ENCODE data around the gene USP25.

DNA sequence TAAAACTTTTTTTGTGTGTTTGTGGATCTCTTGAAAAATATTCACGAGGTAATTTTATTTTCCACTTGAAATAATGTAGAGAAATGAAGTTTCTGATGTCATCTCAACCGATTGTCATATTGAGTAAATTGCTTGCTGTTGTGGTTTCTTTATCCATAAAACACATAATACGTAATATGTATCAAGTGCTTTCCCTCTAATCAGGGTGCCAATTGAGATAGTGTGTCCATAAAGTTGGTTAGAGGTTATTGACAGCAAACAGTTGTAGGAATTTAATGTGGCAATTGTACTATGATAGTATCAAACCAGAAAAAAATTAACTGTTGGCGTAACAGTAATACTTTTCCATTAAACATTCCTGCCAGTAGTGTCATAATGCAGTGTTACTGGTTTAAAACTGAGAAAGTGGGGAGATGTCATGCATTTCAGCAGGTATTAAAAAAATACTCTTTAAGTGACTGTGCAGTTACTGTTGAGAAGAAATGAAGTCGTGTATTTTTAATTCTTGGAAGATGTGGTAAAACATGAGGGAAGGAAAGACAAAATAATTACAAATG is 38.3 kb downstream of the USP25 start:
- TF ChIP-seq, protein P1, sequence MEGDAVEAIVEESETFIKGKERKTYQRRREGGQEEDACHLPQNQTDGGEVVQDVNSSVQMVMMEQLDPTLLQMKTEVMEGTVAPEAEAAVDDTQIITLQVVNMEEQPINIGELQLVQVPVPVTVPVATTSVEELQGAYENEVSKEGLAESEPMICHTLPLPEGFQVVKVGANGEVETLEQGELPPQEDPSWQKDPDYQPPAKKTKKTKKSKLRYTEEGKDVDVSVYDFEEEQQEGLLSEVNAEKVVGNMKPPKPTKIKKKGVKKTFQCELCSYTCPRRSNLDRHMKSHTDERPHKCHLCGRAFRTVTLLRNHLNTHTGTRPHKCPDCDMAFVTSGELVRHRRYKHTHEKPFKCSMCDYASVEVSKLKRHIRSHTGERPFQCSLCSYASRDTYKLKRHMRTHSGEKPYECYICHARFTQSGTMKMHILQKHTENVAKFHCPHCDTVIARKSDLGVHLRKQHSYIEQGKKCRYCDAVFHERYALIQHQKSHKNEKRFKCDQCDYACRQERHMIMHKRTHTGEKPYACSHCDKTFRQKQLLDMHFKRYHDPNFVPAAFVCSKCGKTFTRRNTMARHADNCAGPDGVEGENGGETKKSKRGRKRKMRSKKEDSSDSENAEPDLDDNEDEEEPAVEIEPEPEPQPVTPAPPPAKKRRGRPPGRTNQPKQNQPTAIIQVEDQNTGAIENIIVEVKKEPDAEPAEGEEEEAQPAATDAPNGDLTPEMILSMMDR (IDR thresholded peaks at IDR 0.05): no peak
- no peak for TF ChIP-seq POLR2A (IDR thresholded peaks at IDR 0.05)
- TF ChIP-seq POLR2AphosphoS5 (IDR thresholded peaks at IDR 0.05): no peak
- no peak for TF ChIP-seq EP300 (IDR thresholded peaks at IDR 0.05)

All from suprapubic skin (tissue), 4 donors.